Gastroesophageal sphincter (tissue), 4 donors: ENCODE results near the gene RSPH9. TPM values are rescaled to one million over a fixed set of nuclear protein-coding genes. Genes with fewer than 3 reads are reported as not detected.

Source experiments
- ATAC-seq: fragments of 150-250 bp; one replicate; pipeline ENCODE4 v1.9.1; 2016; ENCODE audit warnings: mild to moderate bottlenecking, moderate library complexity
- H3K27ac ChIP-seq, 4 donors: fragments of 200-600 bp; sonication (generic) in 3 of 4; 1 replicate in 3 of 4; 2 replicates in 1 of 4; pipeline ENCODE4 v1.5.1; 2016 to 2019
- H3K27me3 ChIP-seq: fragments of 200-600 bp; sonication (generic); one replicate; pipeline ENCODE4 v1.5.1; 2019
- H3K36me3 ChIP-seq, 2 donors: fragments of 200-600 bp; sonication (generic); one replicate each; pipeline ENCODE4 v1.5.1; 2019; ENCODE audit warnings: control low read depth in 1 of 2
- H3K4me1 ChIP-seq, 3 donors: fragments of 200-600 bp; sonication (generic); 1 replicate in 2 of 3; 2 replicates in 1 of 3; pipeline ENCODE4 v1.5.1; 2016 to 2019; ENCODE audit warnings: control low read depth in 2 of 3
- H3K4me3 ChIP-seq, 2 donors: fragments of 200-600 bp; sonication (generic); one replicate each; pipeline ENCODE4 v1.5.1; 2019; ENCODE audit warnings: mild to moderate bottlenecking in 1 of 2, moderate library complexity in 1 of 2
- H3K9me3 ChIP-seq, 3 donors: fragments of 200-600 bp; sonication (generic); one replicate each; pipeline ENCODE4 v1.5.1; 2017 to 2019; ENCODE audit warnings: control low read depth in 2 of 3
- CTCF ChIP-seq, 4 experiments: fragments of 200-600 bp in 2 of 4; fragments of 450-650 bp in 2 of 4; sonication (generic) in 1 of 4; IDR thresholded peaks; one replicate each; pipeline ENCODE4 v1.5.1; 2017 to 2019; ENCODE audit warnings: antibody characterized with exemption in 4 of 4, mild to moderate bottlenecking in 2 of 4, moderate library complexity in 2 of 4
- EP300 ChIP-seq: sonication (generic); formaldehyde crosslinking; IDR thresholded peaks from one replicate; pipeline ENCODE4 v1.6.1; 2017; ENCODE audit warnings: antibody characterized with exemption, mild to moderate bottlenecking
- POLR2A ChIP-seq, 2 donors: fragments of 450-650 bp; IDR thresholded peaks; one replicate each; pipeline ENCODE4 v1.6.1; 2017; ENCODE audit warnings: antibody characterized with exemption in 2 of 2, mild to moderate bottlenecking in 2 of 2, moderate library complexity in 1 of 2
- POLR2AphosphoS5 ChIP-seq: sonication (generic); formaldehyde crosslinking; IDR thresholded peaks from one replicate; pipeline ENCODE4 v1.6.1; 2017; ENCODE audit warnings: antibody characterized with exemption
- WGBS, 2 donors: methylation state at CpG; one replicate each; pipeline ENCODE4 v1.1.5; 2018; ENCODE audit warnings: low coverage in 1 of 2; 5-methylcytosine and 5-hydroxymethylcytosine counted together
- total RNA-seq, 4 donors: library from RNA; depleted of rRNA; stranded (reverse); fragments of >200 nt; gene quantifications; one replicate each; pipeline ENCODE4 v1.1.0, GENCODE V29; 2016

RSPH9 gene
- total RNA-seq, 4 donors from 2014 or later = 0.16 TPM; not detected in 3

GRCh38 chr6:43624786-43625288 is 20.0 kb upstream of the RSPH9 start:
- peaks cover 0 to 64% of the 10 kb centered on the region in 2 donors for H3K36me3 ChIP-seq

GRCh38 chr6:43625393-43625992 is 19.3 kb upstream of the RSPH9 start:
- WGBS, 2 donors = 96 to 100% methylated on average over 1 to 8 of the region's 16 CpGs
- Histone ChIP-seq H3K4me1 (peaks cover 0 to 39% (median 11%) of the 10 kb centered on the region in 3 donors), H3K27ac (no peak overlapping the region), H3K36me3 (peaks cover 0 to 57% of the 10 kb centered on the region in 2 donors), H3K9me3 (no peaks in the 10 kb centered on the region), H3K27me3 (no peaks in the 10 kb centered on the region), H3K4me3 (no peak overlapping the region)
- no peak for ATAC-seq
- TF ChIP-seq POLR2AphosphoS5 = no peak
- TF ChIP-seq CTCF (IDR thresholded peaks at IDR 0.05) = no peak
- TF ChIP-seq POLR2A (IDR thresholded peaks at IDR 0.05) = no peak
- TF ChIP-seq EP300 = no peak

More at GRCh38 chr6:43624786-43625288, 20.0 kb upstream of the RSPH9 start:
- Histone ChIP-seq H3K9me3 (no peaks in the 10 kb centered on the region), H3K4me3 (no peak overlapping the region), H3K4me1 (peaks cover 0 to 34% (median 9%) of the 10 kb centered on the region in 3 donors), H3K27ac (no peak overlapping the region), H3K27me3 (no peaks in the 10 kb centered on the region)
- no peak for ATAC-seq
- 77% methylated on average over 2 of the region's 7 CpGs; no CpG with 5 or more reads in 1 of the 2 donors for WGBS, 2 donors
- TF ChIP-seq POLR2AphosphoS5 = no peak
- TF ChIP-seq POLR2A (IDR thresholded peaks at IDR 0.05) = no peak
- no peak for TF ChIP-seq EP300
- TF ChIP-seq CTCF (IDR thresholded peaks at IDR 0.05) = no peak

- TF ChIP-seq POLR2AphosphoS5 (peak; percentile 24), EP300 (no peak)
- no peaks in the 10 kb centered on the region for H3K9me3 ChIP-seq
- H3K27ac ChIP-seq = peak overlapping the region in 3 of 4 donors; percentile 97 to 99 (median 97)
- WGBS, 2 donors = 64% methylated on average over 5 of the region's 5 CpGs; no CpG with 5 or more reads in 1 of the 2 donors
- peaks cover 0 to 40% of the 10 kb centered on the region in 2 donors for H3K36me3 ChIP-seq
- H3K27me3 ChIP-seq = no peaks in the 10 kb centered on the region
- H3K4me3 ChIP-seq = peak overlapping the region in 1 of 2 donors; percentile 4
- H3K4me1 ChIP-seq = peaks cover 0 to 44% (median 12%) of the 10 kb centered on the region in 3 donors
- ATAC-seq = peak; percentile 16
These were observed 17.6 kb upstream of the RSPH9 start for GRCh38 chr6:43627008-43627825.

- WGBS, 2 donors = 2% methylated on average over 11 of the region's 25 CpGs; no CpG with 5 or more reads in 1 of the 2 donors
- no peaks in the 10 kb centered on the region for H3K9me3 ChIP-seq
- H3K4me3 ChIP-seq = peak overlapping the region; percentile 73 to 99
- ATAC-seq = no peak
- H3K27ac ChIP-seq = peak overlapping the region; percentile 85 to 99 (median 97)
- peaks cover 0 to 26% of the 10 kb centered on the region in 2 donors for H3K36me3 ChIP-seq
- H3K4me1 ChIP-seq = peaks cover 0 to 44% (median 12%) of the 10 kb centered on the region in 3 donors
- H3K27me3 ChIP-seq = no peaks in the 10 kb centered on the region
- no peak for TF ChIP-seq CTCF (IDR thresholded peaks at IDR 0.05)
- no peak for TF ChIP-seq POLR2AphosphoS5
- no peak for TF ChIP-seq EP300
- peak in 1 of 2 donors; percentile 23 for TF ChIP-seq POLR2A (IDR thresholded peaks at IDR 0.05)
These were observed 16.3 kb upstream of the RSPH9 start for GRCh38 chr6:43628393-43629103.

GRCh38 chr6:43629104-43629504 is 15.7 kb upstream of the RSPH9 start, which contains the start of gene GTPBP2:
Gene GTPBP2, minus strand, starts transcription at chr6:43629264. Its CDS starts 102 bp downstream, at chr6:43629162.
- Histone ChIP-seq H3K36me3 (peaks cover 0 to 21% of the 10 kb centered on the region in 2 donors), H3K9me3 (no peaks in the 10 kb centered on the region), H3K4me1 (peaks cover 0 to 44% (median 12%) of the 10 kb centered on the region in 3 donors), H3K27me3 (no peaks in the 10 kb centered on the region), H3K4me3 (peak within 1 kb of the TSS; percentile 73 to 99), H3K27ac (peak within 1 kb of the TSS; percentile 88 to 99 (median 97))
- WGBS, 2 donors = no CpG with 5 or more reads among the region's 46 CpGs
- TF ChIP-seq POLR2A (IDR thresholded peaks at IDR 0.05) (peak in 1 of 2 donors; percentile 31), CTCF (IDR thresholded peaks at IDR 0.05) (no peak), EP300 (no peak), POLR2AphosphoS5 (peak; percentile 85)
- ATAC-seq = peak; percentile 92
